Smooth muscle cell (in vitro differentiated cells): ENCODE data around the gene ARCN1. TPM values are rescaled to one million over a fixed set of nuclear protein-coding genes. Genes with fewer than 3 reads are reported as not detected.

Experiments used
- DNase-seq: peaks from one replicate; lab custom pipeline; 2025; ENCODE audit not compliant: unreplicated experiment; lab: John Stamatoyannopoulos, UW
- H2AFZ ChIP-seq: fragments of 200-600 bp; sonication (generic); 2 replicates; pipeline ENCODE4 v1.6.0; 2016; ENCODE audit warnings: antibody characterized with exemption, low read depth, mild to moderate bottlenecking
- H3F3A ChIP-seq: fragments of 200-600 bp; sonication (generic); 2 replicates; pipeline ENCODE4 v1.6.0; 2017; ENCODE audit warnings: antibody characterized with exemption, low read depth
- H3K27ac ChIP-seq: fragments of 200-600 bp; sonication (generic); 2 replicates; pipeline ENCODE4 v1.5.1; 2016; ENCODE audit warnings: low read depth, mild to moderate bottlenecking
- H3K27me3 ChIP-seq: fragments of 200-600 bp; sonication (generic); 2 replicates; pipeline ENCODE4 v1.6.1; 2016; ENCODE audit warnings: low read depth, mild to moderate bottlenecking
- H3K36me3 ChIP-seq: fragments of 200-600 bp; sonication (generic); 2 replicates; pipeline ENCODE4 v1.5.1; 2016; ENCODE audit warnings: low read depth
- H3K4me1 ChIP-seq: fragments of 200-600 bp; sonication (generic); 2 replicates; pipeline ENCODE4 v1.5.1; 2016; ENCODE audit warnings: low read depth
- H3K4me2 ChIP-seq: fragments of 200-600 bp; sonication (generic); 2 replicates; pipeline ENCODE4 v1.6.0; 2016; ENCODE audit warnings: mild to moderate bottlenecking
- H3K4me3 ChIP-seq: fragments of 200-600 bp; sonication (generic); 2 replicates; pipeline ENCODE4 v1.5.1; 2016; ENCODE audit warnings: mild to moderate bottlenecking
- H3K79me2 ChIP-seq: fragments of 200-600 bp; sonication (generic); 2 replicates; pipeline ENCODE4 v1.6.0; 2016; ENCODE audit warnings: low read depth, mild to moderate bottlenecking
- H3K9ac ChIP-seq: fragments of 200-600 bp; sonication (generic); 2 replicates; pipeline ENCODE4 v1.6.0; 2016; ENCODE audit warnings: low read depth
- H3K9me3 ChIP-seq: fragments of 200-600 bp; sonication (generic); replicated peaks from 2 replicates; pipeline ENCODE4 v1.5.1; 2016; ENCODE audit warnings: low read depth
- H4K20me1 ChIP-seq: fragments of 200-600 bp; sonication (generic); 2 replicates; pipeline ENCODE4 v1.6.0; 2016; ENCODE audit warnings: low read depth
- CTCF ChIP-seq: fragments of 200-600 bp; sonication (generic); IDR thresholded peaks from 2 replicates; pipeline ENCODE4 v1.5.1; 2017; ENCODE audit warnings: borderline replicate concordance, mild to moderate bottlenecking, antibody characterized with exemption; ENCODE audit not compliant: insufficient read depth, poor library complexity, severe bottlenecking
- WGBS: methylation state at CpG from one replicate; pipeline ENCODE4 v1.1.7; 2016; ENCODE audit warnings: low lambda C conversion rate; 5-methylcytosine and 5-hydroxymethylcytosine counted together
- polyA plus RNA-seq: library from polyadenylated mRNA; unstranded; fragments of >200 nt; fragmentation: Nextera tagmentation; extraction: Ambion mirVana; gene quantifications from 2 replicates; pipeline ENCODE4 v1.2.1, GENCODE V29; 2016
- total RNA-seq: library from RNA; depleted of rRNA; stranded (reverse); fragments of >200 nt; gene quantifications from 2 replicates; pipeline ENCODE4 v1.2.3, GENCODE V29; 2014

The ARCN1 gene
- total and polyA plus RNA-seq, 2 experiments from 2014 or later = 285 to 314 TPM

- Histone ChIP-seq H3F3A (no peaks in the 10 kb centered on the region), H3K27ac (no peak overlapping the region), H4K20me1 (no peaks in the 10 kb centered on the region), H3K4me3 (no peak overlapping the region), H3K36me3 (no peaks in the 10 kb centered on the region), H2AFZ (no peak overlapping the region), H3K79me2 (no peaks in the 10 kb centered on the region), H3K4me1 (peaks cover 7% of the 10 kb centered on the region), H3K9ac (no peak overlapping the region), H3K9me3 (no peaks in the 10 kb centered on the region), H3K27me3 (no peaks in the 10 kb centered on the region), H3K4me2 (no peak overlapping the region)
- TF ChIP-seq CTCF = no peak
- WGBS = 91% methylated on average over 27 of the region's 27 CpGs
- DNase-seq = no peak
Measured at GRCh38 chr11:118533769-118534729, 38.2 kb upstream of the ARCN1 start.

GRCh38 chr11:118535261-118535660 lies 36.9 kb upstream of the ARCN1 start:
- peaks cover 2% of the 10 kb centered on the region for H3K4me1 ChIP-seq
- H3F3A ChIP-seq = no peaks in the 10 kb centered on the region
- no peak for DNase-seq
- H3K9ac ChIP-seq = no peak overlapping the region
- no peaks in the 10 kb centered on the region for H3K27me3 ChIP-seq
- H3K36me3 ChIP-seq = no peaks in the 10 kb centered on the region
- H3K4me2 ChIP-seq = no peak overlapping the region
- TF ChIP-seq CTCF = no peak
- H3K27ac ChIP-seq = no peak overlapping the region
- no peaks in the 10 kb centered on the region for H3K79me2 ChIP-seq
- H4K20me1 ChIP-seq = no peaks in the 10 kb centered on the region
- WGBS = 91% methylated on average over 9 of the region's 9 CpGs
- H3K9me3 ChIP-seq = no peaks in the 10 kb centered on the region
- H3K4me3 ChIP-seq = no peak overlapping the region
- H2AFZ ChIP-seq = no peak overlapping the region

GRCh38 chr11:118536726-118537125 lies 35.5 kb upstream of the ARCN1 start:
- H3K36me3 ChIP-seq = no peaks in the 10 kb centered on the region
- no peak overlapping the region for H3K9ac ChIP-seq
- H3K79me2 ChIP-seq = no peaks in the 10 kb centered on the region
- WGBS = 99% methylated on average over 5 of the region's 5 CpGs
- H3K4me2 ChIP-seq = no peak overlapping the region
- no peaks in the 10 kb centered on the region for H4K20me1 ChIP-seq
- no peak overlapping the region for H3K27ac ChIP-seq
- no peaks in the 10 kb centered on the region for H3F3A ChIP-seq
- DNase-seq = no peak
- no peaks in the 10 kb centered on the region for H3K9me3 ChIP-seq
- no peak overlapping the region for H2AFZ ChIP-seq
- no peak for TF ChIP-seq CTCF
- no peak overlapping the region for H3K4me3 ChIP-seq
- no peaks in the 10 kb centered on the region for H3K4me1 ChIP-seq
- H3K27me3 ChIP-seq = no peaks in the 10 kb centered on the region
